AG10803 (cell line): ENCODE results near the gene NELL1.

ENCODE experiments used
- DNase-seq: peaks from one replicate; pipeline ENCODE4 v3.0.0; 2010; ENCODE audit warnings: low read depth
- H3K4me3 ChIP-seq: 2 replicates; pipeline ENCODE4 v1.5.1; 2011; ENCODE audit warnings: mild to moderate bottlenecking, low read length, control low read depth
- CTCF ChIP-seq: conservative IDR thresholded peaks from 2 replicates; pipeline ENCODE4 v1.5.1; 2011; ENCODE audit warnings: mild to moderate bottlenecking, low read length, control low read depth, inconsistent platforms

NELL1 gene

GRCh38 chr11:21520244-21520643 is 850.9 kb downstream of the NELL1 start:
- TF ChIP-seq CTCF = no peak
- no peak for DNase-seq

GRCh38 chr11:21529187-21529586 is 859.8 kb downstream of the NELL1 start:
- H3K4me3 ChIP-seq = no peak overlapping the region
- TF ChIP-seq CTCF = no peak
- DNase-seq = no peak

More at GRCh38 chr11:21520244-21520643, 850.9 kb downstream of the NELL1 start:
- H3K4me3 ChIP-seq = no peak overlapping the region

GRCh38 chr11:21534288-21534687 is 864.9 kb downstream of the NELL1 start:
- no peak for DNase-seq
- H3K4me3 ChIP-seq = no peak overlapping the region
- TF ChIP-seq CTCF = no peak

GRCh38 chr11:21537980-21538379 is 868.6 kb downstream of the NELL1 start:
- no peak for TF ChIP-seq CTCF
- no peak for DNase-seq
- no peak overlapping the region for H3K4me3 ChIP-seq

GRCh38 chr11:21541187-21541751 is 871.9 kb downstream of the NELL1 start:
- TF ChIP-seq CTCF = no peak
- no peak overlapping the region for H3K4me3 ChIP-seq
- DNase-seq = no peak

GRCh38 chr11:21543901-21544300 is 874.5 kb downstream of the NELL1 start:
- no peak for DNase-seq
- no peak for TF ChIP-seq CTCF
- no peak overlapping the region for H3K4me3 ChIP-seq

- TF ChIP-seq CTCF = no peak
- H3K4me3 ChIP-seq = no peak overlapping the region
- DNase-seq = no peak
Measured at GRCh38 chr11:21545699-21546098, 876.3 kb downstream of the NELL1 start.
